ENCODE data around the gene NRG3. TPM values are rescaled to one million over a fixed set of nuclear protein-coding genes. Genes with fewer than 3 reads are reported as not detected.

NRG3 gene
- total RNA-seq, 4 donors from 2014 or later: 0.32 to 1.4 TPM; not detected in 2

- DNase-seq: no peak
- Histone ChIP-seq H3K4me3 (no peak overlapping the region), H3K36me3 (no peaks in the 10 kb centered on the region), H3K27ac (no peak overlapping the region), H3K27me3 (no peaks in the 10 kb centered on the region), H3K4me1 (no peaks in the 10 kb centered on the region), H3K9me3 (no peaks in the 10 kb centered on the region)
- intact Hi-C loops (cut with DNase I; ENCODE audit: low total_unique reads) (no loop called here), in situ Hi-C loops (cut with MboI; ENCODE audit: low pct_ligation_motif_present in 1 of 4, low pct_unique_long_range_greater_than_20kb in 1 of 4, low sequenced_read_pairs in 3 of 4) (no loop called here)
- WGBS, 2 donors (ENCODE audit: low coverage in 1 of 2): 63 to 79% methylated on average over 4 to 5 of the region's 5 CpGs
- TF ChIP-seq POLR2AphosphoS5 (IDR thresholded peaks at IDR 0.05) (no peak), CTCF (IDR thresholded peaks at IDR 0.05) (no peak), POLR2A (IDR thresholded peaks at IDR 0.05) (no peak), EP300 (IDR thresholded peaks at IDR 0.05; ENCODE audit: low read depth) (no peak)
These were observed 315.7 kb downstream of the NRG3 start for GRCh38 chr10:82190432-82191260.

- Histone ChIP-seq H3K27ac (no peak overlapping the region), H3K36me3 (no peaks in the 10 kb centered on the region), H3K4me1 (no peaks in the 10 kb centered on the region), H3K27me3 (no peaks in the 10 kb centered on the region), H3K9me3 (no peaks in the 10 kb centered on the region), H3K4me3 (no peak overlapping the region)
- TF ChIP-seq EP300 (IDR thresholded peaks at IDR 0.05; ENCODE audit: low read depth): no peak
- TF ChIP-seq POLR2A (IDR thresholded peaks at IDR 0.05): no peak
- TF ChIP-seq POLR2AphosphoS5 (IDR thresholded peaks at IDR 0.05): no peak
- TF ChIP-seq CTCF (IDR thresholded peaks at IDR 0.05): no peak
- 78 to 79% methylated on average over 2 of the region's 2 CpGs for WGBS, 2 donors (ENCODE audit: low coverage in 1 of 2)
- in situ Hi-C loops (cut with MboI; ENCODE audit: low pct_ligation_motif_present in 1 of 4, low pct_unique_long_range_greater_than_20kb in 1 of 4, low sequenced_read_pairs in 3 of 4) (no loop called here), intact Hi-C loops (cut with DNase I; ENCODE audit: low total_unique reads) (no loop called here)
- no peak for DNase-seq
These were observed 316.7 kb downstream of the NRG3 start for GRCh38 chr10:82191653-82192052.

- in situ Hi-C loops (cut with MboI; ENCODE audit: low pct_ligation_motif_present in 1 of 4, low pct_unique_long_range_greater_than_20kb in 1 of 4, low sequenced_read_pairs in 3 of 4): no loop called here
- TF ChIP-seq POLR2AphosphoS5 (IDR thresholded peaks at IDR 0.05) (no peak), POLR2A (IDR thresholded peaks at IDR 0.05) (no peak), CTCF (IDR thresholded peaks at IDR 0.05) (no peak), EP300 (IDR thresholded peaks at IDR 0.05; ENCODE audit: low read depth) (no peak)
- intact Hi-C loops (cut with DNase I; ENCODE audit: low total_unique reads): no loop called here
- DNase-seq: no peak
- no peaks in the 10 kb centered on the region for H3K4me1 ChIP-seq
- 79 to 80% methylated on average over 2 of the region's 2 CpGs for WGBS, 2 donors (ENCODE audit: low coverage in 1 of 2)
- H3K9me3 ChIP-seq: no peaks in the 10 kb centered on the region
- H3K4me3 ChIP-seq: no peak overlapping the region
- no peak overlapping the region for H3K27ac ChIP-seq
- no peaks in the 10 kb centered on the region for H3K27me3 ChIP-seq
- H3K36me3 ChIP-seq: no peaks in the 10 kb centered on the region
These were observed 317.7 kb downstream of the NRG3 start for GRCh38 chr10:82192665-82193064.

- 89 to 98% methylated on average over 7 of the region's 7 CpGs for WGBS, 2 donors (ENCODE audit: low coverage in 1 of 2)
- no peak for DNase-seq
- no peak overlapping the region for H3K27ac ChIP-seq
- intact Hi-C loops (cut with DNase I; ENCODE audit: low total_unique reads) (no loop called here), in situ Hi-C loops (cut with MboI; ENCODE audit: low pct_ligation_motif_present in 1 of 4, low pct_unique_long_range_greater_than_20kb in 1 of 4, low sequenced_read_pairs in 3 of 4) (no loop called here)
- H3K4me1 ChIP-seq: no peaks in the 10 kb centered on the region
- no peaks in the 10 kb centered on the region for H3K36me3 ChIP-seq
- no peaks in the 10 kb centered on the region for H3K9me3 ChIP-seq
- H3K4me3 ChIP-seq: no peak overlapping the region
- no peaks in the 10 kb centered on the region for H3K27me3 ChIP-seq
- TF ChIP-seq POLR2A (IDR thresholded peaks at IDR 0.05): no peak
- no peak for TF ChIP-seq POLR2AphosphoS5 (IDR thresholded peaks at IDR 0.05)
- TF ChIP-seq CTCF (IDR thresholded peaks at IDR 0.05): no peak
- TF ChIP-seq EP300 (IDR thresholded peaks at IDR 0.05; ENCODE audit: low read depth): no peak
These were observed 319.4 kb downstream of the NRG3 start for GRCh38 chr10:82194419-82194818.

Measured in transverse colon (tissue), 4 donors.